ENCODE data around the gene YBX1.

Gene YBX1

DNA sequence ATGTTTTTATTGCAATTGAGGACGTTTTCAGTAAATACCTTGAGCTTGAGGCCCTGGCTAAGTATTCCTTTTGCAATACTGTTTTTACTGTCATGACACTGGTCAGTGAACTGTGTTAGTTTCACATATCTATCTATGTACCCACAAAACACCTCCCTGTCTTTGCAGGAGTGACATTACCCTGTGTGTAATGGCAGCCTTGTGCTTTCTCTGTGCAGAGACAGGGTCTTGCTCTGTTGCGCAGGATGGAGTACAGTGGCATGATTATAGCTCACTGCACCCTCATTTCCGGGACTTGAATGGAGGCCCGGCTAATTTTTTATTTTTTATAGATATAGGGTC is 8.9 kb downstream of the YBX1 start:
- H3K4me3 ChIP-seq (replicated peaks; ENCODE audit: insufficient read depth, low read length) = no peak overlapping the region
- H3K27me3 ChIP-seq (ENCODE audit: insufficient read depth, poor library complexity, severe bottlenecking) = no peaks in the 10 kb centered on the region
- no peak for TF ChIP-seq GABPA (IDR thresholded peaks at IDR 0.05; ENCODE audit: low read depth)
- TF ChIP-seq SPI1 (IDR thresholded peaks at IDR 0.05; ENCODE audit: borderline replicate concordance, low read depth) = no peak
- TF ChIP-seq, protein P1, sequence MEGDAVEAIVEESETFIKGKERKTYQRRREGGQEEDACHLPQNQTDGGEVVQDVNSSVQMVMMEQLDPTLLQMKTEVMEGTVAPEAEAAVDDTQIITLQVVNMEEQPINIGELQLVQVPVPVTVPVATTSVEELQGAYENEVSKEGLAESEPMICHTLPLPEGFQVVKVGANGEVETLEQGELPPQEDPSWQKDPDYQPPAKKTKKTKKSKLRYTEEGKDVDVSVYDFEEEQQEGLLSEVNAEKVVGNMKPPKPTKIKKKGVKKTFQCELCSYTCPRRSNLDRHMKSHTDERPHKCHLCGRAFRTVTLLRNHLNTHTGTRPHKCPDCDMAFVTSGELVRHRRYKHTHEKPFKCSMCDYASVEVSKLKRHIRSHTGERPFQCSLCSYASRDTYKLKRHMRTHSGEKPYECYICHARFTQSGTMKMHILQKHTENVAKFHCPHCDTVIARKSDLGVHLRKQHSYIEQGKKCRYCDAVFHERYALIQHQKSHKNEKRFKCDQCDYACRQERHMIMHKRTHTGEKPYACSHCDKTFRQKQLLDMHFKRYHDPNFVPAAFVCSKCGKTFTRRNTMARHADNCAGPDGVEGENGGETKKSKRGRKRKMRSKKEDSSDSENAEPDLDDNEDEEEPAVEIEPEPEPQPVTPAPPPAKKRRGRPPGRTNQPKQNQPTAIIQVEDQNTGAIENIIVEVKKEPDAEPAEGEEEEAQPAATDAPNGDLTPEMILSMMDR (IDR thresholded peaks at IDR 0.05; ENCODE audit: insufficient read depth, low read length) = no peak
- TF ChIP-seq, protein P2, sequence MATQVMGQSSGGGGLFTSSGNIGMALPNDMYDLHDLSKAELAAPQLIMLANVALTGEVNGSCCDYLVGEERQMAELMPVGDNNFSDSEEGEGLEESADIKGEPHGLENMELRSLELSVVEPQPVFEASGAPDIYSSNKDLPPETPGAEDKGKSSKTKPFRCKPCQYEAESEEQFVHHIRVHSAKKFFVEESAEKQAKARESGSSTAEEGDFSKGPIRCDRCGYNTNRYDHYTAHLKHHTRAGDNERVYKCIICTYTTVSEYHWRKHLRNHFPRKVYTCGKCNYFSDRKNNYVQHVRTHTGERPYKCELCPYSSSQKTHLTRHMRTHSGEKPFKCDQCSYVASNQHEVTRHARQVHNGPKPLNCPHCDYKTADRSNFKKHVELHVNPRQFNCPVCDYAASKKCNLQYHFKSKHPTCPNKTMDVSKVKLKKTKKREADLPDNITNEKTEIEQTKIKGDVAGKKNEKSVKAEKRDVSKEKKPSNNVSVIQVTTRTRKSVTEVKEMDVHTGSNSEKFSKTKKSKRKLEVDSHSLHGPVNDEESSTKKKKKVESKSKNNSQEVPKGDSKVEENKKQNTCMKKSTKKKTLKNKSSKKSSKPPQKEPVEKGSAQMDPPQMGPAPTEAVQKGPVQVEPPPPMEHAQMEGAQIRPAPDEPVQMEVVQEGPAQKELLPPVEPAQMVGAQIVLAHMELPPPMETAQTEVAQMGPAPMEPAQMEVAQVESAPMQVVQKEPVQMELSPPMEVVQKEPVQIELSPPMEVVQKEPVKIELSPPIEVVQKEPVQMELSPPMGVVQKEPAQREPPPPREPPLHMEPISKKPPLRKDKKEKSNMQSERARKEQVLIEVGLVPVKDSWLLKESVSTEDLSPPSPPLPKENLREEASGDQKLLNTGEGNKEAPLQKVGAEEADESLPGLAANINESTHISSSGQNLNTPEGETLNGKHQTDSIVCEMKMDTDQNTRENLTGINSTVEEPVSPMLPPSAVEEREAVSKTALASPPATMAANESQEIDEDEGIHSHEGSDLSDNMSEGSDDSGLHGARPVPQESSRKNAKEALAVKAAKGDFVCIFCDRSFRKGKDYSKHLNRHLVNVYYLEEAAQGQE (IDR thresholded peaks at IDR 0.05; ENCODE audit: insufficient replicate concordance, low read depth) = no peak
- no peak for TF ChIP-seq POLR2AphosphoS5 (IDR thresholded peaks at IDR 0.05; ENCODE audit: low read depth)
- no peak overlapping the region for H3K27ac ChIP-seq (replicated peaks)
- peak in 1 of 2 experiments; percentile 41 for DNase-seq (ENCODE audit: low read depth in 1 of 2, low spot score in 1 of 2)

DNA sequence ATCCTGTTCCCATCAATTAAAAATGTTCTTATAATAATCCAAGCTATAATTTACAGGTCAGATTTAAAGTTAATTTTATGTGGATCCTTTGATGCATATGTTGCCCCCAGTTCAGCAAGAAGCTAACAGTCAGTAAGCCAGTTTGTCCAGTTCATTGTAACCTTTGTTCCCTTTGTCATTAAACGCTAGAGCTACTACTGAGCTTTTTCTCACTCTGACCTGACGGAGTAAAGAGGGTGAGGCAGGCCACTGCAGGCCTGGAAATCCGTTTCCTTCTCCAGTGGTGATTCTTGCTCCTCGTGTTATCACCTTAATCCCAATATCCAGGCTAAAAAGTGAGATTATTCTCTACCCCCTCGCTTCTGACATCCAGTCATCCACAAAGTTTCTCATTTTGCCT is 10.2 kb downstream of the YBX1 start:
- TF ChIP-seq, protein P2 (IDR thresholded peaks at IDR 0.05; ENCODE audit: insufficient replicate concordance, low read depth) = no peak
- TF ChIP-seq POLR2AphosphoS5 (IDR thresholded peaks at IDR 0.05; ENCODE audit: low read depth) (no peak), SPI1 (IDR thresholded peaks at IDR 0.05; ENCODE audit: borderline replicate concordance, low read depth) (no peak), GABPA (IDR thresholded peaks at IDR 0.05; ENCODE audit: low read depth) (no peak)
- TF ChIP-seq, protein P1 (IDR thresholded peaks at IDR 0.05; ENCODE audit: insufficient read depth, low read length) = no peak
- Histone ChIP-seq H3K27ac (replicated peaks) (no peak overlapping the region), H3K4me3 (replicated peaks; ENCODE audit: insufficient read depth, low read length) (no peak overlapping the region), H3K27me3 (ENCODE audit: insufficient read depth, poor library complexity, severe bottlenecking) (no peaks in the 10 kb centered on the region)
- peak in 1 of 2 experiments; percentile 23 for DNase-seq (ENCODE audit: low read depth in 1 of 2, low spot score in 1 of 2)

DNA sequence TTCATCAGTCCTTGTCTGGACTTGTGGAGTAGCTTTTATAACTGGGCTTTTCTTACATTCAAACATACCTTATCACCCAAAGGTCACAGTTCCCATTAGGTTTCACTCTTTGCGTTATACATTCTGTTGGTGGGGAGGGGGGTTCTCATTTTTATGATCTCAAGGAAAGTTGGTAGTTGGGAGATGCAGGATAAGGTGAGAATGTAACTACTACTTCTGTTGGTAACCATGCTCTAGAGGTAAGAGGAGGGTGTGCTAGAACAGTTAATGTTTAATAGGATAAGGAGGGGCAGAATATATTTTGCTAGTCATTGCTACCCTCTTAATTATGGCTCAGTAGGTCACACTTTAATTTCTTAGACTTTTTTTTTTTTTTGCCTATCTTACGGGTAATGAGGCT is 10.7 kb downstream of the YBX1 start:
- peak in 1 of 2 experiments; percentile 24 for DNase-seq (ENCODE audit: low read depth in 1 of 2, low spot score in 1 of 2)
- Histone ChIP-seq H3K27ac (replicated peaks) (no peak overlapping the region), H3K4me3 (replicated peaks; ENCODE audit: insufficient read depth, low read length) (no peak overlapping the region), H3K27me3 (ENCODE audit: insufficient read depth, poor library complexity, severe bottlenecking) (no peaks in the 10 kb centered on the region)
- TF ChIP-seq GABPA (IDR thresholded peaks at IDR 0.05; ENCODE audit: low read depth) = no peak
- no peak for TF ChIP-seq POLR2AphosphoS5 (IDR thresholded peaks at IDR 0.05; ENCODE audit: low read depth)
- TF ChIP-seq SPI1 (IDR thresholded peaks at IDR 0.05; ENCODE audit: borderline replicate concordance, low read depth) = no peak
- TF ChIP-seq, protein P1 (IDR thresholded peaks at IDR 0.05; ENCODE audit: insufficient read depth, low read length) = no peak
- TF ChIP-seq, protein P2 (IDR thresholded peaks at IDR 0.05; ENCODE audit: insufficient replicate concordance, low read depth) = no peak

Data from HL-60 (cell line).